SW 1271 (cell line): Measurements from ENCODE around the gene PSAP.

Experiments used
- DNase-seq, 2 experiments: peaks; one replicate each; lab custom pipeline; 2025; lab: John Stamatoyannopoulos, UW

The PSAP gene

GRCh38 chr10:71845410-71846405, 5.3 kb downstream of the PSAP start:
- DNase-seq: no peak

DNA sequence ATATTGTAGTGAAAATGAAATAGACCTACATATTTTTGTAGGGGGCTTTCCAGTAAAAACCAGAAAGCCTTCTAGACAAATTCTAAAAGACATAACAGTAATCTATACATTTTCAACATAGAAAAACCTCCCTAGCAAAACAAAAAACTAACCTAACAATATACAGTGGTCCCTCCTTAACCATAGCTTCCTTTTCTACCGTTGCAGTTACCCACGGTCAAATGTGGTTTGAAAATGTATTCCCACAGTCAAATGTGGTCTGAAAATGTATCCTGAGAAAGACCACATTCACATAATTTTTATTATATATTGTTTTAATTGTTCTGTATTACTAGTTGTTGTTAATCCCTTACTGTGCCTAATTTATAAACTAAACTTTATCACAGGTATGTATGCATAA, 6.4 kb downstream of the PSAP start:
- DNase-seq: no peak

DNA sequence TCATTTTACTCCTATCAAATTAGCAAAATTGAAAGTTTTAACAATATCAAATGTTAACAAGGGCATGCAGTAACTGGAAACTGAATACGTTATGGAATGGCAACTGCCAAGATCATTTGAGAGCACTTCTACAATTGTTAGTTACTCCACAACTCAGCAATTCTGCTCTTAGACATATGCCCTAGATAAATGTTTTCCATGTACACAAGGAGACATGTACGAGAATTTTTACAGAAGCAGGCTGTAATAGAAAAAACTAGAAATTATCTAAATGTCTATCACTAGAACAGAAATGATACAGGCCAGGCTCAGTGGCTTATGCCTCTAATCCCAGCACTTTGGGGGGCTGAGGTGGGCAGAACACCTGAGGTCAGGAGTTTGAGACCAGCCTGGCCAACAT, 7.0 kb downstream of the PSAP start:
- DNase-seq: no peak

DNA sequence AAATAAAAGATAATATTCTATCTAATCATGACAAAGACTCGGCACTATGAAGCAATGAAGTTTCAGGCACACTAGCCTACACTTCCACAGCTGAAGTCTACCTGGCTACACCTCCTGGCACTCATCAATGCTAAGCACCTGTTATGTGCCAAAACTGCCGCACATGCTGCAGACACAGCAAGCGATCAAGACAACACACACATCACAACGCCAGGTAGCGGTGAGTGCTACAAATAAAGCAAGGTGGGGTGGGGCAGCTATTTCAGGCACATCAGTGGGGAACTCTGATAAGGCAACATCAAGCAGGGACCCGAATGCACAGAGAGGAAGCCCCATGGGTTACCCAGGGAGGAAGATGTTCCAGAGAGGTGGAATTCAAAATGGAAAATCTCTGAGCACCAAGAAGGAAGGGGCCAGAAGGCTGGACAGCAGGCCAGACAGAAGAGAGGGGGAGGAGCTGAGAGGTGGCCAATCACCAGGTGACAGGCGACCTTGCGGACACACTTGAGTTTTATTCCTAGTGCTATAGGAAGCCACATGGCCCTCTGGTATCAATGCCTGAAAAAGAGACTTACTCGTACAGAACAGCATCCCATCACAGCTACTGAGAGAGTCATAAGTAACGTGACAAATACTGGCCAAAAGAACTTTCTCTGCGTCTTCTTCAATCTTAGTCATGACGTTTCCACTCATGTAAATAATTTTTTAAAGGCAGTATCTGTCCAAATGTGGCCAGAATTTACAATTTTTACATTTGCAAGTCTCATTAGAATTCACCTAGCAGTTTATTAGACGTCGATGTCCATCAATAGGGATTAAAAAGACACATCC, 8.0 kb downstream of the PSAP start:
- no peak for DNase-seq

GRCh38 chr10:71842422-71842821, 8.6 kb downstream of the PSAP start:
- DNase-seq: no peak

DNA sequence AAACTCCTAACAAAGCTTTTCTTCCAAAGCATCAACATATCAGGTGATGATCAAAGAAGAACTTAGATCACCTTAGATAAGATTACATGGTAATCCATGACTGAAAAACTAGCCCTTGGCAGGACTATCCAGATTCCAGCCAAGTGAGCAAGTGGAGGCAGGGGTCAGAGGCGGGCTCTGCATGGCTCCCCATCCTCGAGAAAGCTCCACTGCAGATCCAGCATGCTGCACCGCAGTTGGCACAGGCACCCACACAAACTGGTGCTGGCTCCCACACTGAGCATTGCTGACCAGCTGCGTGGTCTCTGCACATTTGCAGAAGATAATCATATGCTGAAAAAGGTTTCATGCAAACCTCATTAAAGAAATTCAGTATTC, 10.1 kb downstream of the PSAP start:
- no peak for DNase-seq

GRCh38 chr10:71840177-71840957, 10.7 kb downstream of the PSAP start:
- peak in 1 of 2 experiments; percentile 64 for DNase-seq

GRCh38 chr10:71838264-71839211, 12.5 kb downstream of the PSAP start:
- DNase-seq: peak in 1 of 2 experiments; percentile 9

DNA sequence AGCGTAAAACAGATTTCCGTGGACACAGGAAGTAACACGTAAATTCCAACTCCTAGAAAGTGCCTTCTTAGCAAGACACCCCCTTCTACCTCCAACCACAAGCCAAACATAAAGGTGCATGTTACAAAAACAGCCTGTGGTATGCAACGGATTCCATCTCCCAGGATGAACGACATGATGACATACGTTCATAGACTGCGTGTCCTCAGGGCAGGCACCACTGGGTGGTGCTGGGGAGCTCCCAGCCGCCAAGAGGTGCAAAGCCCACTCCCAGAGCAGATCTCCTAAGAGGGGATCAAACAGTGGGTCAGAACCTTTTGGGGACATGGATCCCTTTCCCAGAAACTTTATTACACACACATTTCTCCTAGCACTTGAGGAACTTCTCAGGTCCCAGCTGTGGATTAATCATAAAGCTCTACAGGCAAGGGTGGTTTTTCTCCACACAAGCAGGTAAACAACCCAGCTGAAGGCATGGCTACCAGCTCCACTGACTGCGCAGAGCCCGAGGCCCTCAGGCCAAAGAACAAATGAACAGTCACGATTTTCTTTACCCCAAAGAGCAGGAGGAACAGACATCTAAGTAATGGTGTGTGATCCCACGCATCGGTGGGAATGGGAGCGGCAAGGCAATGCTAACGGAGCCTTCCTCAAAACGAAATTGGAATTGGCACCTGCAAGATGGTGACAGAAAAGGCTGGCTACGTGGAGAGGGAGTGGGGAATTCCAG, 13.8 kb downstream of the PSAP start:
- DNase-seq: no peak

DNA sequence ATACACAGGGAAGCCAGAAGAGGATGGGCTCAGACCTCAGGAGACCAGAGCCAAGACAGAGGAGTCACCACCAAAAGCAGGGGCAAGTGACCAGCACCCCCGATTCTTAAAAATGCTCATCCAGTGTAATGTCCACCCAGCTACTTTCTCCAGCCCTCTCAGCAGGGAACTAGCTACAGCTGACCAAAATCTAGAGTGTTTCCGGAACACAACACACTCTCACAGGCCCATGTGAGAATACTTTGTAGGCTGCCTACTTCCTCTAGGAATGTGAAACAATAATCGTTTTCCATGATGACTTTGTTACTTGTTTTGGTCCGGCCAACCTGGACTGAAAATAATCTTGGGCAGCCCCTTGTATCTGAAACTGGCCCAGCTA, 14.5 kb downstream of the PSAP start:
- no peak for DNase-seq

DNA sequence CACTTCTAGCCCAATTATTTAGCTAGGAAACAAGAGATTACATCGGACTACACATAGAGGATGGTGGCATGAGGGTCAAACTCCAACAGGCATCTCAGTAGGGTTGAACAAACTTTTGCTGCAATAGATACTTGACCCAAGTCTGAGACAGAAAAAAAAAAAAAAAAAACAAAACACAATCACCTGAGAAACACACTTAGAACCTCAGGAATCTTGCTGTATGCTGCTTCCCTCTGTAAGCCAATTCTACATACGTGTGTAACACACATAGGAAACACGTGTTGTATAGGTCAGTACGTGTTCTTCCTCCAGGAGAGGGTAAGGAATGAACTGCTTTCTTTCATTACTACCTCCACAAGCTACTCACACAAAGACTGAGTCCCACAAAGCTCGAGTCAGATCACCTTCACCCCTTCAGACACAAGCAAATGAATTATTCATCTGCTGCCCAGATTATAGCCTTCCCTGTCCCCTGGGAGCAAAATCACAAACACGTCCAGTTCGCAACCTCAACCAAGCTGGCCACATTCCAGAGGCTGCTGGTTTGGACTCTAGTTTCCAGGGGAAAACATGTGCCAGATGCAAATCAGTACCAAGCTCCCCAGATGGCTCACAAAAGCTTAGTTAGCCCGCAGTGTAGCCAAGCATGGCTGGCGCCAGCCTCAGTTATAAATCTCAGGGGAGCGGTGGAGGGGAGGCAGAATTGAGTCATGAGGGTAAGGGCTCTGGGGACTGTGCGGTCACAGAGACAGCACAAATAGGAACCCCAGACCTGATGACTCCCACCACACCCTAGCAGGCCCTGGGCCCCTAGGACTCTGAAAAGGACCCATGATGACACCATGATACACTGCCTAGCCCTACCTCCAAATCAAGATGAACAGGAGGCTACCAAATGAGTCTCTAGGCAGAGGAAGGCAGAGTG, 15.1 kb downstream of the PSAP start:
- DNase-seq: no peak

DNA sequence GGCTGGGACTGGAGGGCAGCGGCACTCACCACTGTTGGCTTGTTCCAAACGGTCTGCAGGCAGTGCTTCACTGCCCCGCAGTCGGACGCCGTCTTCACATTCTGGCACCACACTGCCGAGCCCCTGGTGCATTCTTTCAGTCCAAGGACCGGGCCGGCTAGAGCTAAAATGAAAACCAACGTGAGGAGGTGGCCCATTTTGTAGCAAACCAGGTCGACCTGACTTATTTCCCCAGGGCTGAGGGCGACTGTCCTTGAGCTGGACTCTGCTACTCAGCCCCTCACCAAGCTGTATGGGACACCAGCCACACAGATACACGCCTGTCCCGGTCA, 16.7 kb downstream of the PSAP start:
- DNase-seq: no peak

DNA sequence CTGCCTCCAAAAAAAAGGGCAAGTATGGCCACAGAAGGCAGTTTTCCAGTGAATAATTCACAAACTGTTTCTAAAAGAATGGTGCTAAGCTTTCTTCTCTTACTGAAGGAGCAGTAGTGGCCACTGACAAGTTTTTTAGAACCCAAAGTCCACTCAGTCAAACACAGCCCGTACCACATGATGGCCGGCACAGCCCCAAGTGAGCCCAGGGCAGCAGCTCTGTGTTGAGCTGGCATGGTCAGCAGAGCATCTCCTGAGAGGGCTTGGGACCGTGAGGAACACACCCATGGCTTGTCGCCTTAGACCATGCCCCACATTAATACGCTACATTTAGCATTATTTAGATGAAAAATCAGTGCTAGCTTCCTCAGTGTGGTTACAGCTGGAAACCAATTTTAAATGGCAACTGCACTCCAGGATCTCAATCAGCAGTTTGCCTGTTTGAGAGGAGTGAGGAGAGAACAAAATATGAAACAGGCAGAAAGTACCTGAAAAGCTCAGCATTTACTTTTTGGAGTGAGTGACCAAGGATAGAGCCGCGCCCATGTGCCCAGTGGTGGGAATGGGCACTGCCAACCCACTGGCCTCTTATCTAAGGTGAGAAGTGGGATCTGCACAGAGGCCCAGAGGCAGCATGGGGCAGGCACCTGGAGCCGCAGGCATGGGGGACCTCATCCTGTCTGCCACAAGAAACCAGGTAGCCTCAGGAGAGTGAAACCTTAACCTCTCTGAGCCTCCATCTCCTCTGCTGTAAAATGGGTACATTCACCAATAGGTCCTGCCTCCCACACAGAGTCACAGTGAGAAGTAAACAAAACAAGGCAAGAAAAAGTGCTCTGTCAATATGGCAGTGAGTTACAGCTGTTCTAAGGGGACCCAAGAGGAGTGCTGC, 17.4 kb downstream of the PSAP start:
- no peak for DNase-seq

DNA sequence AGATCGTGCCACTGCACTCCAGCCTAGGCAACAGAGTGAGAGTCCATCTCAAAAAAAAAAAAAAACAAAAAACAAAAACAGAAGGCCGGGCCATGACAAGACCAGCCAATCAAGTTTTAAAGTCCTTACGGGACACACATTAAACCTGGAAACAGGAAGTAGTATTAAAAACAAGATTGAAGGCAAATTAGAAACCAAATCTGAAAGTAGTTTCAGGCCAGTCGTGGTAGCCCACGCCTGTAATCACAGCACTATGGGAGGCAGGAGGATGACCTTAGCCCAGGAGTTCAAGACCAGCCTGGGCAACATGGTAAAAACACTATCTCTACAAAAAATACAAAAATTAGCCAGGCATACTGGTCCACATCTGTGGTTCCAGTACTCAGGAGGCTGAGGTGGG, 18.1 kb downstream of the PSAP start:
- no peak for DNase-seq

DNA sequence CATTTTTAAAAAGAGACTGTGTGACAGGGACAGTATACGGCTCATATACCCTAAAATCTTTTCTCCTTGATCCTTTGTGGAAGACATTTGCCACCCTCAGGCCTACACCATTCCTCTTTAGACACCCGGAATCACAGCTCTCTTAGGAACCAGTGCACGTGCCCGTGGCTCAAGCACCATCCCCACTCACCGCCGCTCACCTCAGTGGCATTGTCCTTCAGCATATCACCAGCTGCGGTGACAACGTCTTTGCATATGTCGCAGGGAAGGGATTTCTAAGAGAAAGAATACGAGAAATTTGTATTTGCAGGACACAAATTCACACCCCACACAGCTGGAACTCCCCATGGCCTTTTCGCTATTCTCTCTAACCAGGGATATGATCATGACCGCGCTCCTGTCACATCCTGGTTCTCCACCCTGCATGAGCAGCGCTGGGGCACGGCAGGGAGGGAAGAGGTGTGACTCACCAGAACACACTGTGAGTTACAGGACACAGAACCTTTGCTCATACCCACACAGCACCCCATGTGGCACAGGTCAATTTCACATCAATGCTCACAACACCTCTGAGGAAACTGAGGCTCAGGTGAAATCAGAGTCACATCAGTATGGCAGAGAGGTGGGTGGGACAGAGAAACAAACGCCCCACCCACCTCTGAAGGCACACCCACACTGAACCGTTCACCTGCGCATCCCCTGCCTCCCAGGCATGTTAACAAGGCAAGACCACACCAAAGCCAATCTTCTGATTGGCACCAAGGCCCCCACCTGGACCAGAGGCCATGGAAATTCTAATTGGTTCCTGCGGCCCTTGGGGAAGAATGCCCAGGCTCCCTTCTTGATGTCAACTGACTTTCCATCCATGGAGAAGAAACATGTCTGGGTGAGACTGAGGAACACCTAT, 19.2 kb downstream of the PSAP start:
- DNase-seq: peak; percentile 13 to 28

GRCh38 chr10:71830726-71831125, 20.3 kb downstream of the PSAP start:
- DNase-seq: no peak

DNA sequence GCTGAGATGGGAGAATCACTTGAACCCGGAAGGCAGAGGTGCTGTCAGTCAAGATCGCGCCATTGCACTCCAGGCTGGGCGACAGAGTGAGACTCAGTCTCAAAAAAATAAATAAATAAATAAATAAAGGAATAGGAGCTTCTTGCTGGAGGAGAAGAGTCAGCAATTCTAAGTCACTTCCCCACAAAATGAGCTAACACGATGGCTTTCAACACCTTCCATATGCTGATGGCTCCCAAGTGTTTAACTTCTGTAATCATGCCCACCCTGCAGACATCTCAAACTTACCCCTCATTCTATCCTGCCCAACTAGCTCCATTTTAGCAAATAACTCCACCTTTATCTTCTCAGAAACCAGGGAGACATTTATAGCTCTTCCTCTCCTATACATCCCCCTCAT, 21.2 kb downstream of the PSAP start:
- DNase-seq: no peak
